Activated CD4-positive, CD25-positive, alpha-beta regulatory T cell treated with anti-CD3 and anti-CD28 coated beads, Interleukin-2, amount 50 U/mL, for 16 hours (primary cell): ENCODE measurements around the gene TGM6.

ENCODE experiments used
- DNase-seq: peaks from one replicate; pipeline ENCODE4 v3.0.0-alpha.2; 2020; ENCODE audit warnings: low read depth, low spot score

Gene TGM6

GRCh38 chr20:2363587-2363986, 17.1 kb upstream of the TGM6 start:
- no peak for DNase-seq

- no peak for DNase-seq
Measured at GRCh38 chr20:2364044-2364443, 16.7 kb upstream of the TGM6 start.

DNA sequence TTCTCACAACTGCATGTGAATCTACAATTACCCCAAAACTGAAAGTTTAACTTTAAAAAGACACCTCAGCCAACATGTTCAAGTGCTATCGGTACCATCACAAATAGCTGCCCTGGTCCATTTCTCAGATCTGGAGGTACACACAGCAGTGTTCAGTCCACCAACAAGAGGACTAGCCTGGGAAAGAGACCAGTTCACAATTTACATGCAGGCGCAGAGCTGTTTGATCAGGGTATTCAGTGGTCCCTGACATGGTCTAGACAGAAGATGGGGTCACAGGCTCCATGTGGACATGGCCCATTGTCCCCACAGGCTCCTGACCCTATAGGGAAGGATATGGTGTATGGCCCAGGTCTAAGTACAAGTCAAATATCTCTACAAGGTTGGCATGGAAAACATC, 15.6 kb upstream of the TGM6 start:
- no peak for DNase-seq

GRCh38 chr20:2365666-2366065, 15.0 kb upstream of the TGM6 start:
- DNase-seq = no peak

DNA sequence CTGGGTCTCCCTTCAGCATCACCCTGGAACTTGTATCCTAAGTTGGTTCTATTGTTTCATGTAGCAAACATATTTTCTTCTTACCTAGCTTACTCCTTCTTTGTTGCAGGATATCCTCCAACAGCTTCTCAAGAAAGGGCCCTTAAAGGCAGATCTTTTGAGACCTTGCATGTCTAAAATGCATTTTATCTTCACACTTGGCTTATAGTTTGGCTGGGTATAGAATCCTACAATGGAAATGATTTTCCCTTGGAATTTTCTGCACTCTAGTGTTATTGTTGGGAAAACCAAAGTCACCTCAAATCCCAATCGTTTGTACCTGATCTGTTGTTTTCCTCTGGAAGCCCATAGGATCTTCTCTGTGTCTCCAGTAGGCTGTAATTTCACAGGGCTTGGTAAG, 12.1 kb upstream of the TGM6 start:
- DNase-seq = no peak

DNA sequence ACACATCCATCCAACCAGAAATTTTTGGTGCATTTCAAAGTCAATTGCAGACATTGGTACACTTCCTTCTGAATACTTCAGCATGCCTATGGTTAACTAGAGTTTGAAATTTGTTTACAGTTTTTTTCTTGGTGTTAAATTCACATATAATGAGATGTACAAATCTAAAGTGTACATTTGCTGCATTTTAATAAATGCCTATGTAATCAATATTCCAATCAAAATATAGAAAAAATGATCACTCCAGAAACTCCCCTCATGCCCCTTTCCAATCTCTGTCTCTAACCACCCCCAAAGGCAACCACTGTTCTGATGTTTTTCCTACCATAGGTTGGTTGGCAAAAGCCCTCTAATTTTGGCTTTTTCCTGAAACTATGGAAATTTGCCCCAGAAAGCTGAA, 7.6 kb upstream of the TGM6 start:
- DNase-seq = no peak

- DNase-seq = no peak
Measured at GRCh38 chr20:2374346-2375125, 6.2 kb upstream of the TGM6 start.

GRCh38 chr20:2378893-2379292, 1.8 kb upstream of the TGM6 start:
- no peak for DNase-seq

GRCh38 chr20:2379511-2380229, 1.0 kb upstream of the TGM6 start:
- no peak for DNase-seq

- DNase-seq = no peak
Measured at GRCh38 chr20:2381303-2381702, 602 bp downstream of the TGM6 start.

DNA sequence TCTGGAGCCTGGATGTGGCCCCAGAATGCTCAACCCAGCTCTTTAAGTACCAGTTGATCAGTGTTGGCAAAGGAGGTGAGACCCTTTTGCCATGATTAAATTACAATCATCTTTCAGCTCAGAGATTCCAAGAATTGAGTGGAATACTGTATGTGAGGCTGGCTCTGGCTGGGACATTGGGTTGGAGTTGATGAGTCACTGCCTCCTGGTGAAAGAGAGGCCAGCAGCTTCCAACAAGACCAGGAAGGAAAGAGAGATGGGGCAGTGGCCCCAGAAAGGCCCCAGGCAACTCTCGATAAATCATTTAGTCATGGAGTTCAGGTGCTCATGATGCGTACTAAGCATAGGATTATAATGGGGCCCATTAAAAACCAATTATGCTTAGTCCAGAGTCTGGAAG, 2.1 kb downstream of the TGM6 start:
- DNase-seq = no peak

GRCh38 chr20:2385026-2385425, 4.3 kb downstream of the TGM6 start:
- no peak for DNase-seq

DNA sequence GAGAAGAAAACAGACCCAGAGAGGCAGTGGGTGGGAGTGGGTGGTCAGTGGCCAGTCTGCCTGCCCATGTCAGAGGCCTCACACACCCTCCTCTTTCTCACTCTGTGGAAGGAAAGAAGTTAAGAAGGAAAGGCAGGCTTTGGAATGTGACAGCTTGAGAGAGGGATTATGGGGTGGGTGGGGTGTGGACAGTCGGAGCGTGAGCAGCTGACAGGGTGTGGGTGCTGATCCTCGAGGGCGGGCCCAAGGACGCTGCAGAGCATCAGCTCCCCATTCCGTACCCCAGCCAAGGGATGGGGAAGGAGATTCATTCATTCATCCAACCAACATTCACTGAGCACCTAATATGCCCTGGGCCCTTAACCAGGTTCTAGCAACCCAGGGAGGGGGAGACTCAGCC, 4.8 kb downstream of the TGM6 start:
- no peak for DNase-seq

DNA sequence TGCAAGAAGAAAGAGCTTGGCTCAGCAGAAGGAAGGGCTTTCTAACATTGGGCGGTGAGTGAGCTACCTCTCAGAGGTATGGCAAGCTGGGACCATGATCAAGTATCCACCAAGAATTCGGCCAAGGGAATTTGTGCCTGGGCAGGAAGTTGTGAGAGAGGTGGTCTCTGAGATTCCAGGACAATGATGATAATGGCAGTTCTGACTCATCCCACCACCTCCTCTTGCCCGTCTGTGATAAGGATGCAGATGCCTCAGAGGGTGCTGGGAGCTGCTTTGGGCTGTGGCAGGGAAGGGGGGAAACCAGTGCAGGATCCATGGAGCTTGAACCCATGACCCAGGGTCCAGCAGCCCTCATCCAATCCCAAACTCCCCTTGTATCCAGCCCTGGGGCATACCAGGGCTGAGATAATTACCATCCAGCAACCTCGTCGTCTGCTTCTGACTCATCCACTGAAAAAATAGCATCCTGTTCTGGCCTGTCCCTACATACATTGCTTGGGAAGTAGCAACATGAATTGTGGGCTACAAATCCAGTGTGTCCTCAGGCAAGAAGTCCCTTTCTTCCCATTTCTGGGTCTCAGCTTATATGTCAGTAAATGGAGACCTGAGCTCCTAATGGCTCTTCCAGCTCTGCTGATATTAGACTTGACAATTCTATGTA, 5.9 kb downstream of the TGM6 start:
- DNase-seq = no peak

DNA sequence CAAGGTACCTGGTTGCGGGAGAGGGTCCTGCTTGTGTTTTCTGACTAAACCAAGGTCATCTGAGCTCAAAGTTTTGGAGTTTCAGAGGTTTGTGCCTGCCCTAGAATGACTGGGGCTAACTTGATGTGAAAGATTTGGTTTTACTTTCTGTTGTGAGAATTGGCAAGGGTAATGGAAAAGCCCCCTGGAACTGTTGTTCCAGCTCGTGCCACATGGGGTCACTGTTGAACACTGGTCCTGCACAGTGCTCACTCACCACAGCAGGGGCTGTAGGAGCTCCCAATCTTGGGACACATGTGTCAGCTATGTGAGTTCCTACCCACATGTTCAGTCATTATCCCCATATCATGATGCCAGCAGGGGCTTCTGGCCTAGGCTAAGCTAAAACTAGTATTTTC, 6.5 kb downstream of the TGM6 start:
- no peak for DNase-seq

DNA sequence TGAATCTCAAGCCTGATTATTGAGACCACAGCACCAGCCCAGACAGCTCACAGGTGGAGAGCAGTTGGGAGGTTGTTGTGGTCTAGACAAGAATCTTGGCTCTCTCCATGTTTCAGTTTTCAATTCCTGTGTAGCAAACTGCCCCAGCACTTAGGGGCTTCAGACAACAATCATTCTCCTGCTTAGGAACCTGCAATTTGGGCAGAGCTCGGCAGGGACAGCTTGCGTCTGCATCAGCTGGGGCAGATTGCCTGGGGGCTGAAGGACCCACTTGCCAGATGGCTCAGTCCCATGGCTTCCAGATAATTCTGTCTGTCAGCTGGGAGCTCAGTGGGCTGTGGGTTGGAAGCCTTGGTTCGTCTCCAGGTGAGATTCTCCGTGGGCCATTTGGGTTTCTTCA, 6.9 kb downstream of the TGM6 start:
- DNase-seq = no peak

DNA sequence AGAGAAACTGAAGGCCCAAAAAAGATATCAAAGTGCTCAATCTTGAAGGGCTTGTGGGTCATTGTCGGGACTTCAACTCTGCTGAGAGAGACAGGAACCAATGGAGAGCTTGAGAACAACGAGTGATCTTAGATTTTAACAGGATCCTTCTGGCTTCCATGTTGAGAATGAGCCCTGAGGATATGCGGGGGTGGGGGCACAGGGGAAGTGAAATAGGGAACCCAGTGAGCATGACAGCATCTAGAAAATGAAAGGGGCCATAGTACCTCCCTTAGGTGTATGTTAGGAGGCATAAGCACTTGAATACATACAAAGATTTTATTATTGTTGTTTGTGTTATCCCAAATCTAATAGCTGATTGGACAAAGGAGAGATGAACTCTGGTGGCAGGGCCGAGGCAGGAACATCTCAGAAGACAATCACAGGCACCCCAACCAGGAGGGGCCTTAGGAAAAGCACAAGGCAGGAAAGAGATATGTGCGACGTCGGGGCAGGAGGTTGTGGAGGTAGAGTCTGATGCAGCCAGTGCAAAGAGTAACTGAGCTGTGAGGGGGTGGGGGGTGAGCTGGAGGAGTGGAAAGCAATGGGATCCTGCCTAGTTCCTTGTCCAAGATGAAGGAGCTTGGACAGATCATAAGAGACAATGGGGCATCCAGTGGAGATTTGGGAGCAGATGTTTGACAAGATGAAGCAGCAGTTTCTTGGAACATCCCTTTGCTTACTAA, 10.4 kb downstream of the TGM6 start:
- DNase-seq = no peak

DNA sequence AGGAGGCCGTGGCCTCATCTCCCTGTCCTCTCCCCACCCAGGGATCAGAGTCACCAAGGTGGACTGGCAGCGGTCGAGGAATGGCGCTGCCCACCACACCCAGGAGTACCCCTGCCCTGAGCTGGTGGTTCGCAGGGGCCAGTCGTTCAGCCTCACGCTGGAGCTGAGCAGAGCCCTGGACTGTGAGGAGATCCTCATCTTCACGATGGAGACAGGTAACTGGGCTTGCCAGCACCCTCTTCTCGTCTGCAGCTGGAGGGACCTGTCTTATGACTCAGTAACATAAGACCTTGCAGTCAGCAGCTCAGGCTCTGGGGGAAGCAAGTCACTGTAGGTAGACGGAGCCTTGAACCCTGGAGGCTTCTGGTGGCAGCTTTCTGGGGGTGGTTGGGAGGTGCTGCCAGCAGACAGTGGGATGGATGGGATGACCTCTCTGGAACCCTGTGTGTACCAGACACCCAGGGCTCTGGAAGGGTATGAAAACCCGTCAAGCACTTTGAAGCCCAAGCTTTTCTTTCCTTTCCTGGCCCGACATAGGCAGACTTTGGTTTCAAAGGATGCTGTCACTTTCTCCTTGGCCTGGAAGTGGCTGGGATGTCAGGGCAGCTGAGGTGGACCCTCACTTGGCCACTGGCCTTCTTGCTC, 13.8 kb downstream of the TGM6 start:
- no peak for DNase-seq

- no peak for DNase-seq
Measured at GRCh38 chr20:2395136-2395535, 14.4 kb downstream of the TGM6 start.

GRCh38 chr20:2396241-2396814, 15.6 kb downstream of the TGM6 start:
- no peak for DNase-seq

GRCh38 chr20:2397091-2397490, 16.4 kb downstream of the TGM6 start:
- DNase-seq = no peak
